Tibial nerve (tissue), 4 donors: ENCODE results near the gene TTLL4.

Experiments
- EP300 ChIP-seq, 2 donors: sonication (generic); formaldehyde crosslinking; IDR thresholded peaks; one replicate each; pipeline ENCODE4 v1.6.1; 2017; ENCODE audit warnings: antibody characterized with exemption in 2 of 2, mild to moderate bottlenecking in 1 of 2
- POLR2A ChIP-seq, 2 donors: fragments of 450-650 bp; IDR thresholded peaks; one replicate each; pipeline ENCODE4 v1.6.1; 2017; ENCODE audit warnings: antibody characterized with exemption in 2 of 2, mild to moderate bottlenecking in 2 of 2, moderate library complexity in 2 of 2
- TF ChIP-seq, protein P1 (sequence below), 5 experiments: fragments of 200-600 bp in 3 of 5; fragments of 450-650 bp in 2 of 5; sonication (generic) in 3 of 5; IDR thresholded peaks; one replicate each; pipeline ENCODE4 v1.5.1; 2016 to 2019; ENCODE audit warnings: antibody characterized with exemption in 5 of 5, mild to moderate bottlenecking in 3 of 5, moderate library complexity in 2 of 5

DNA sequence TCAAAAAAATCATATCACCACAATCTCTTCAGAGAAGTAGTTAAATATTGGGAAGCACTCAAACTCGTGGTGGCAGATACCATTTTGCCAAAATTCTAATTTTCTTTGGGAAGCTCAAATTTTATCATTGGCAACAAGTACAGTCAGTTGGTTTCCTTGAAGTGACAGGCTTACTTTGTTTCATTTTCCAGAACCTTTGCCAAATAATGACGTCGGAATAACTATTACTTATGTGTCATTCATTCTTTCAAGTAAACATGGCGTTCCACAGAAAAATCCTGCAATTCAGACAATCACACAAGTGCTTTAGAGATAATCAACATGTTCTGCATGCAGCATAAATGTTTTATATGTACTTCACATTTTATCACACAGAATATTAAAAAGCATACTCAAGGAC is 5.4 kb downstream of the TTLL4 start:
- TF ChIP-seq, protein P1, sequence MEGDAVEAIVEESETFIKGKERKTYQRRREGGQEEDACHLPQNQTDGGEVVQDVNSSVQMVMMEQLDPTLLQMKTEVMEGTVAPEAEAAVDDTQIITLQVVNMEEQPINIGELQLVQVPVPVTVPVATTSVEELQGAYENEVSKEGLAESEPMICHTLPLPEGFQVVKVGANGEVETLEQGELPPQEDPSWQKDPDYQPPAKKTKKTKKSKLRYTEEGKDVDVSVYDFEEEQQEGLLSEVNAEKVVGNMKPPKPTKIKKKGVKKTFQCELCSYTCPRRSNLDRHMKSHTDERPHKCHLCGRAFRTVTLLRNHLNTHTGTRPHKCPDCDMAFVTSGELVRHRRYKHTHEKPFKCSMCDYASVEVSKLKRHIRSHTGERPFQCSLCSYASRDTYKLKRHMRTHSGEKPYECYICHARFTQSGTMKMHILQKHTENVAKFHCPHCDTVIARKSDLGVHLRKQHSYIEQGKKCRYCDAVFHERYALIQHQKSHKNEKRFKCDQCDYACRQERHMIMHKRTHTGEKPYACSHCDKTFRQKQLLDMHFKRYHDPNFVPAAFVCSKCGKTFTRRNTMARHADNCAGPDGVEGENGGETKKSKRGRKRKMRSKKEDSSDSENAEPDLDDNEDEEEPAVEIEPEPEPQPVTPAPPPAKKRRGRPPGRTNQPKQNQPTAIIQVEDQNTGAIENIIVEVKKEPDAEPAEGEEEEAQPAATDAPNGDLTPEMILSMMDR (IDR thresholded peaks at IDR 0.05), result no peak
- TF ChIP-seq EP300 (IDR thresholded peaks at IDR 0.05) (peak; percentile 69 to 72), POLR2A (IDR thresholded peaks at IDR 0.05) (no peak)
